Esophagus squamous epithelium (tissue), 4 donors: ENCODE measurements around the gene PTPRN2.

Experiments used
- POLR2A ChIP-seq, 4 donors: fragments of 450-650 bp; IDR thresholded peaks; one replicate each; pipeline ENCODE4 v1.6.1; 2017; ENCODE audit warnings: antibody characterized with exemption in 4 of 4, mild to moderate bottlenecking in 4 of 4, moderate library complexity in 3 of 4
- TF ChIP-seq, protein P1 (sequence below), 6 experiments: fragments of 450-650 bp in 4 of 6; fragments of 200-600 bp in 2 of 6; sonication (generic) in 2 of 6; IDR thresholded peaks; one replicate each; pipeline ENCODE4 v1.5.1; 2016 to 2019; ENCODE audit warnings: antibody characterized with exemption in 6 of 6, mild to moderate bottlenecking in 4 of 6, moderate library complexity in 4 of 6

DNA sequence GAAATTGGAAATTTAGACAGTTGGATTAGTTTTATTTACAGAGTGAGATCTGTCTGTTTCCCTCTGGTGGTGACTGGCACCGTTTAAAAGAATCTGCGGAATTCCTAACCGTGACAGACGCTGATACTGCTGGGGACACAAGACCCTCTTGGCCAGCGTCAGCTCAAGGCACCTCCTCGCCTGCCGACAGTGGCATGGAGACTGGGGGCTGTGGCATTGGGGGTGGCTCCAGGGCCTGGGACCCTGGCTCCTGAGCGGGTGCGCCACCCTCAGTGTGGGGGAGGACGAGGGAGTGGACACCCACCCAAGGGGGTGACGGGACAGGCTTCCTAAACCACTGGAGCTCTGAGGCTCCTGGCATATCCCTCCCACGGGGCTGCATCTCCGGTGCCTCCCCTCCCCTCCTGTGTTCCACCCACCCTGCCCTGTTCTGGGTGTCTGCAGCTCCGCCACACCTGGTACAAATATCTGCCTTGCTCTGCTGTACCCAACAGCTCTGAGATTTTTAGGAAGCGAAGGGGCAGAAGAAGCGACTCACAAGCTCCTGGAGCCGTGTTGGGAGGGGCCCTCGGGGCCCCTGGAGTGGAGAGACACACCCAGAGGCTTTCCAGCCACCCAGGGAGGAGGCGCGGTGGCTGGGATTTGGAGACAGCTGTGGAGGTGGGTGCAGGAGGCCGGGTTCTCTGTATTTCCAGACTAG, 1072.1 kb downstream of the PTPRN2 start:
- no peak for TF ChIP-seq POLR2A (IDR thresholded peaks at IDR 0.05)
- TF ChIP-seq, protein P1, sequence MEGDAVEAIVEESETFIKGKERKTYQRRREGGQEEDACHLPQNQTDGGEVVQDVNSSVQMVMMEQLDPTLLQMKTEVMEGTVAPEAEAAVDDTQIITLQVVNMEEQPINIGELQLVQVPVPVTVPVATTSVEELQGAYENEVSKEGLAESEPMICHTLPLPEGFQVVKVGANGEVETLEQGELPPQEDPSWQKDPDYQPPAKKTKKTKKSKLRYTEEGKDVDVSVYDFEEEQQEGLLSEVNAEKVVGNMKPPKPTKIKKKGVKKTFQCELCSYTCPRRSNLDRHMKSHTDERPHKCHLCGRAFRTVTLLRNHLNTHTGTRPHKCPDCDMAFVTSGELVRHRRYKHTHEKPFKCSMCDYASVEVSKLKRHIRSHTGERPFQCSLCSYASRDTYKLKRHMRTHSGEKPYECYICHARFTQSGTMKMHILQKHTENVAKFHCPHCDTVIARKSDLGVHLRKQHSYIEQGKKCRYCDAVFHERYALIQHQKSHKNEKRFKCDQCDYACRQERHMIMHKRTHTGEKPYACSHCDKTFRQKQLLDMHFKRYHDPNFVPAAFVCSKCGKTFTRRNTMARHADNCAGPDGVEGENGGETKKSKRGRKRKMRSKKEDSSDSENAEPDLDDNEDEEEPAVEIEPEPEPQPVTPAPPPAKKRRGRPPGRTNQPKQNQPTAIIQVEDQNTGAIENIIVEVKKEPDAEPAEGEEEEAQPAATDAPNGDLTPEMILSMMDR (IDR thresholded peaks at IDR 0.05) = no peak
